ENCODE results near the gene PDZRN3. TPM values are rescaled to one million over a fixed set of nuclear protein-coding genes. Genes with fewer than 3 reads are reported as not detected.

The PDZRN3 gene
- total RNA-seq, 1 experiment from 2014 or later, result not detected

DNA sequence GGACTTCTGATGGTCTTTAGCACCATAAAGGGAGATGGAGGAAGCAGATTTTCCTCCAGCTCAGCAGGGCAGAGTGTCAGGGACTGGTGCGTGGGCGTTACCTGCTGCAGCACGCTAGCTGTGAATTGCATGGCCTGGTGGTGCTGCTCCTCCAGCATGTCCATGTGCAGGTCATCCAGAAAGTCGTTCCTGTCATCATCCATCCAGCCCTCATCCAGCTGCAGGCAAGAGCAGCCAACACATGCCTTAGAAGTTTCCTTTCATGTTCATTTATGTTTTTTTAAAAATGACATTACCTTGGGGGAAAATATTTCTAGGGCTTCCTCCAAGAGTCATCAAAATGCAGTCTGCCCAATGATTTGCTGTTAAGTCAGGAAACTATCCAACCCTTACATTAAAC lies 239.2 kb downstream of the PDZRN3 start:
- H3K27ac ChIP-seq (ENCODE audit: low read length), result no peak overlapping the region
- no peak for DNase-seq (ENCODE audit: low read depth, low spot score)
- no peaks in the 10 kb centered on the region for H3K27me3 ChIP-seq (ENCODE audit: control insufficient read depth, insufficient read depth, low read length)
- H3K9me3 ChIP-seq (ENCODE audit: control insufficient read depth, insufficient read depth, low read depth, low read length), result no peaks in the 10 kb centered on the region
- intact Hi-C loops (cut with micrococcal nuclease; ENCODE audit: unreplicated experiment) (no loop called here), in situ Hi-C loops (cut with HindIII; ENCODE audit: low pct_unique_long_range_greater_than_20kb, low sequenced_read_pairs) (no loop called here)
- TF ChIP-seq SIN3A (IDR thresholded peaks at IDR 0.05; ENCODE audit: borderline replicate concordance, insufficient read depth, low read depth, low read length) (no peak), REST (IDR thresholded peaks at IDR 0.05; ENCODE audit: insufficient read depth in 1 of 2, low read depth in 2 of 2, low read length in 1 of 2) (no peak), CTCF (IDR thresholded peaks at IDR 0.05) (no peak), POLR2AphosphoS5 (IDR thresholded peaks at IDR 0.05; ENCODE audit: low read depth, low read length) (no peak), TCF7L2 (IDR thresholded peaks at IDR 0.05; ENCODE audit: low read depth, low read length) (no peak)
- no TSS peak for BruUV-seq (replicated peaks)
- H3K4me3 ChIP-seq (ENCODE audit: low read depth in 2 of 2, low read length in 2 of 2), result no peak overlapping the region
- no peaks in the 10 kb centered on the region for H3K36me3 ChIP-seq (ENCODE audit: control insufficient read depth, insufficient read depth, low read length)
- ATAC-seq, result no peak
- ChIA-PET POLR2A (no interaction called here), CTCF (no interaction called here)
- no peaks in the 10 kb centered on the region for H3K4me1 ChIP-seq (ENCODE audit: control insufficient read depth, insufficient read depth, low read length)

- ATAC-seq (no peak), DNase-seq (ENCODE audit: low read depth, low spot score) (no peak)
- in situ Hi-C loops (cut with HindIII; ENCODE audit: low pct_unique_long_range_greater_than_20kb, low sequenced_read_pairs), result no loop called here
- POLR2A ChIA-PET, result no interaction called here
- H3K9me3 ChIP-seq (ENCODE audit: control insufficient read depth, insufficient read depth, low read depth, low read length), result no peaks in the 10 kb centered on the region
- CTCF ChIA-PET, result no interaction called here
- no peaks in the 10 kb centered on the region for H3K36me3 ChIP-seq (ENCODE audit: control insufficient read depth, insufficient read depth, low read length)
- intact Hi-C loops (cut with micrococcal nuclease; ENCODE audit: unreplicated experiment), result no loop called here
- H3K27ac ChIP-seq (ENCODE audit: low read length), result no peak overlapping the region
- no TSS peak for BruUV-seq (replicated peaks)
- H3K4me3 ChIP-seq (ENCODE audit: low read depth in 2 of 2, low read length in 2 of 2), result no peak overlapping the region
- no peaks in the 10 kb centered on the region for H3K27me3 ChIP-seq (ENCODE audit: control insufficient read depth, insufficient read depth, low read length)
- no peaks in the 10 kb centered on the region for H3K4me1 ChIP-seq (ENCODE audit: control insufficient read depth, insufficient read depth, low read length)
- TF ChIP-seq SIN3A (IDR thresholded peaks at IDR 0.05; ENCODE audit: borderline replicate concordance, insufficient read depth, low read depth, low read length), result no peak
- no peak for TF ChIP-seq CTCF (IDR thresholded peaks at IDR 0.05)
- no peak for TF ChIP-seq TCF7L2 (IDR thresholded peaks at IDR 0.05; ENCODE audit: low read depth, low read length)
- TF ChIP-seq REST (IDR thresholded peaks at IDR 0.05; ENCODE audit: insufficient read depth in 1 of 2, low read depth in 2 of 2, low read length in 1 of 2), result no peak
- TF ChIP-seq POLR2AphosphoS5 (IDR thresholded peaks at IDR 0.05; ENCODE audit: low read depth, low read length), result no peak
Measured at GRCh38 chr3:73384091-73384906, 240.4 kb downstream of the PDZRN3 start.
